CD4-positive, alpha-beta T cell treated with Interleukin-6 for 4 hours (primary cell): ENCODE data around the gene GPR183.

Source experiments
- DNase-seq: peaks from one replicate; pipeline ENCODE4 v3.0.0-alpha.2; 2020; ENCODE audit warnings: mixed read lengths

Gene GPR183

GRCh38 chr13:99290894-99291293, 16.3 kb downstream of the GPR183 start:
- no peak for DNase-seq

GRCh38 chr13:99289674-99290337, 17.4 kb downstream of the GPR183 start:
- peak; percentile 63 for DNase-seq

GRCh38 chr13:99289271-99289670, 17.9 kb downstream of the GPR183 start:
- DNase-seq = no peak

- DNase-seq = no peak
These were observed 19.1 kb downstream of the GPR183 start for GRCh38 chr13:99288089-99288488.

- no peak for DNase-seq
These were observed 19.6 kb downstream of the GPR183 start for GRCh38 chr13:99287551-99287950.

GRCh38 chr13:99285432-99286182, 21.6 kb downstream of the GPR183 start:
- DNase-seq = no peak

- no peak for DNase-seq
These were observed 24.7 kb downstream of the GPR183 start for GRCh38 chr13:99282264-99283231.

GRCh38 chr13:99281811-99282263, 25.4 kb downstream of the GPR183 start:
- peak; percentile 72 for DNase-seq

GRCh38 chr13:99280166-99280565, 27.0 kb downstream of the GPR183 start:
- no peak for DNase-seq

GRCh38 chr13:99279637-99280036, 27.6 kb downstream of the GPR183 start:
- no peak for DNase-seq

GRCh38 chr13:99278843-99279242, 28.4 kb downstream of the GPR183 start:
- DNase-seq = no peak

- peak; percentile 19 for DNase-seq
These were observed 29.0 kb downstream of the GPR183 start for GRCh38 chr13:99278200-99278599.

- no peak for DNase-seq
These were observed 29.6 kb downstream of the GPR183 start for GRCh38 chr13:99277629-99278028.

GRCh38 chr13:99276706-99277105, 30.5 kb downstream of the GPR183 start:
- no peak for DNase-seq

GRCh38 chr13:99275093-99275469, 32.1 kb downstream of the GPR183 start:
- DNase-seq = peak; percentile 70

- no peak for DNase-seq
These were observed 34.1 kb downstream of the GPR183 start for GRCh38 chr13:99273128-99273527.

- no peak for DNase-seq
These were observed 34.7 kb downstream of the GPR183 start for GRCh38 chr13:99272481-99272880.

GRCh38 chr13:99271249-99271648, 36.0 kb downstream of the GPR183 start:
- no peak for DNase-seq

- no peak for DNase-seq
These were observed 36.7 kb downstream of the GPR183 start for GRCh38 chr13:99270518-99270917.

GRCh38 chr13:99269627-99270241, 37.5 kb downstream of the GPR183 start:
- peak; percentile 49 for DNase-seq

GRCh38 chr13:99268822-99269221, 38.4 kb downstream of the GPR183 start:
- DNase-seq = no peak

GRCh38 chr13:99267927-99268326, 39.3 kb downstream of the GPR183 start:
- no peak for DNase-seq

GRCh38 chr13:99266827-99267226, 40.4 kb downstream of the GPR183 start:
- DNase-seq = no peak
